ENCODE data around the gene SENP2. TPM values are rescaled to one million over a fixed set of nuclear protein-coding genes. Genes with fewer than 3 reads are reported as not detected.

SENP2 gene
- total and polyA plus RNA-seq, 9 donors: 16.0 to 51.6 (median 43.5) TPM

- no peaks in the 10 kb centered on the region for H3K27me3 ChIP-seq
- intact Hi-C loops (cut with DNase I): loop anchor here in 2 of 4 donors (5.0 to 10.0 kb wide), 3 partner anchors 103 to 283 kb away; no protein-coding TSS in a partner anchor
- TF ChIP-seq CTCF (IDR thresholded peaks at IDR 0.05) (no peak), POLR2A (IDR thresholded peaks at IDR 0.05) (no peak), EP300 (IDR thresholded peaks at IDR 0.05) (no peak)
- no peak overlapping the region for H3K4me3 ChIP-seq
- peaks cover 6% of the 10 kb centered on the region for H3K4me1 ChIP-seq (ENCODE audit: insufficient read depth)
- H3K36me3 ChIP-seq: no peaks in the 10 kb centered on the region
- no peak overlapping the region for H3K27ac ChIP-seq
- WGBS, 3 donors: 86 to 89% (median 89%) methylated on average over 4 of the region's 4 CpGs
- DNase-seq: no peak
- no peaks in the 10 kb centered on the region for H3K9me3 ChIP-seq
Measured at GRCh38 chr3:185661772-185662171, 75.7 kb downstream of the SENP2 start.

- Histone ChIP-seq H3K9me3 (no peaks in the 10 kb centered on the region), H3K4me1 (ENCODE audit: insufficient read depth) (no peaks in the 10 kb centered on the region), H3K27me3 (no peaks in the 10 kb centered on the region), H3K36me3 (no peaks in the 10 kb centered on the region), H3K27ac (no peak overlapping the region), H3K4me3 (no peak overlapping the region)
- intact Hi-C loops (cut with DNase I): loop anchor here in 2 of 4 donors (5.0 to 10.0 kb wide), 3 partner anchors 101 to 281 kb away; no protein-coding TSS in a partner anchor
- no peak for DNase-seq
- TF ChIP-seq POLR2A (IDR thresholded peaks at IDR 0.05): no peak
- no peak for TF ChIP-seq CTCF (IDR thresholded peaks at IDR 0.05)
- TF ChIP-seq EP300 (IDR thresholded peaks at IDR 0.05): no peak
- WGBS, 3 donors: 89 to 99% (median 94%) methylated on average over 5 of the region's 5 CpGs
Measured at GRCh38 chr3:185663929-185664328, 77.8 kb downstream of the SENP2 start.

DNA sequence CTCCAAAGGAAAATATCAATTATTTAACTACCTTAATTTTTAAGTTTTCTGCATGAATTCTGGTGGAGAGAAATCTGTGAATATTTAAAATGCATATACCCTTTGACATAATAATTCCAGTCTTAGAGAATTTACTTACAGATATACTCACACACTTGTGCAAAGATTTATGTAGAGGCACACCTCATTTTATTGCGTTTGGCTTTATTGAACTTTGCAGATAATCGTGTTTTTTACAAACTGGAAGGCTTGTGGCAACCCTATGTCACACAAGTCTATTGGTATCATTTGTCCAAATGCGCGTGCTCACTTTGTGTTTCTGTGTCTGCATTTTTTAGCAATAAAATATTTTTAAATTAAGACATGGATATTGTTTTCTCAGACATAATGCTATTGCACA lies 81.5 kb downstream of the SENP2 start:
- Histone ChIP-seq H3K27me3 (no peaks in the 10 kb centered on the region), H3K36me3 (no peaks in the 10 kb centered on the region), H3K4me1 (ENCODE audit: insufficient read depth) (no peaks in the 10 kb centered on the region), H3K4me3 (no peak overlapping the region), H3K27ac (no peak overlapping the region), H3K9me3 (no peaks in the 10 kb centered on the region)
- TF ChIP-seq POLR2A (IDR thresholded peaks at IDR 0.05): no peak
- TF ChIP-seq CTCF (IDR thresholded peaks at IDR 0.05): no peak
- TF ChIP-seq EP300 (IDR thresholded peaks at IDR 0.05): no peak
- intact Hi-C loops (cut with DNase I): loop anchor here in 2 of 4 donors (10.0 kb wide), 2 partner anchors 97 to 277 kb away; no protein-coding TSS in a partner anchor
- WGBS, 3 donors: 86 to 89% (median 86%) methylated on average over 4 of the region's 4 CpGs
- DNase-seq: no peak

DNA sequence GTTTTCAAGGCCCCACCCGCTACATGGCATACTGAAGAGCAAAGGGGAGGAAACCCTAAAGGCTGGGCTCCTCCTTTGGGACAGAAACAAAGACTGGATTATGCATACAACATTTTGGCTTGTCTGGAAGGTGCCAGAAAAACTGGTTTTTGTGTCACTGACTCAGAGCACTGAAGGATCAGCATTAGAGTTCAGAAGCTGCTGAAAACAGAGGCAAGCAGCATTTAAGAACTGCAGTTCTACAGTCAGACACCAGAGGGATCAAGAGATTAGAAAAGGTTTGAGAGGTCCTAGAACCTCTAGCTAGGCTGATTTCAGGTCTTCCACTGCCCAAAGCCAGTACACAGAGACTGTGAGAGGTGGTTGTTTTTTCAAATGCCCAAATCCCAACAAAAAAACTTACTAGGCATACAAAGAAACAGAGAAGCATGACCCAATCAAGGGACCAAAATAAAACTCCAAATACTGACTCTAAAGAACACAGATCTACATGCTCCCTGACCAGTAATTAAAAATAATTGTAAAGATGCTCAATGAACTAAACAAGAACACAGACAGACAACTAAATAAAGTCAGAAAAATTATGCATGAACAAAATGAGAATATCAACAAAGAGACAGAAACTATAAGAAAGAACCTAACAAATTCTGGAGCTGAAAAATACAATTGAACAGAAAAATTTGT lies 91.2 kb downstream of the SENP2 start:
- H3K4me3 ChIP-seq: no peak overlapping the region
- intact Hi-C loops (cut with DNase I): no loop called here
- DNase-seq: no peak
- H3K27me3 ChIP-seq: no peaks in the 10 kb centered on the region
- no peaks in the 10 kb centered on the region for H3K4me1 ChIP-seq (ENCODE audit: insufficient read depth)
- 96 to 100% (median 96%) methylated on average over 1 of the region's 1 CpG for WGBS, 3 donors
- no peak overlapping the region for H3K27ac ChIP-seq
- no peaks in the 10 kb centered on the region for H3K9me3 ChIP-seq
- H3K36me3 ChIP-seq: no peaks in the 10 kb centered on the region
- no peak for TF ChIP-seq CTCF (IDR thresholded peaks at IDR 0.05)
- TF ChIP-seq EP300 (IDR thresholded peaks at IDR 0.05): no peak
- TF ChIP-seq POLR2A (IDR thresholded peaks at IDR 0.05): no peak
